Dendritic cell treated with granulocyte-macrophage colony-stimulating factor and Interleukin-4, amounts not matched to agents 40 ng/mL and 50 ng/mL, for 4 days (primary cell): ENCODE measurements around the gene LDLRAD4.

ENCODE experiments used
- H3K27ac Mint-ChIP-seq: one replicate; pipeline ENCODE4 v1.8.0; 2022; ENCODE audit warnings: mild to moderate bottlenecking, mixed read lengths
- H3K27me3 Mint-ChIP-seq: one replicate; pipeline ENCODE4 v1.8.0; 2022; ENCODE audit warnings: mild to moderate bottlenecking, mixed read lengths
- H3K36me3 Mint-ChIP-seq: one replicate; pipeline ENCODE4 v1.8.0; 2022; ENCODE audit warnings: low read depth, mixed read lengths
- H3K4me1 Mint-ChIP-seq: one replicate; pipeline ENCODE4 v1.8.0; 2022; ENCODE audit warnings: low read depth, mixed read lengths
- H3K4me3 Mint-ChIP-seq: one replicate; pipeline ENCODE4 v1.8.0; 2022; ENCODE audit warnings: mild to moderate bottlenecking, moderate library complexity, mixed read lengths
- H3K9me3 Mint-ChIP-seq: one replicate; pipeline ENCODE4 v1.8.0; 2022; ENCODE audit warnings: mixed read lengths
- intact Hi-C: fragments of 100-400 bp; cut with micrococcal nuclease; formaldehyde crosslinking; loops from one replicate; pipeline ENCODE4 v1.15.0; 2022

Gene LDLRAD4

DNA sequence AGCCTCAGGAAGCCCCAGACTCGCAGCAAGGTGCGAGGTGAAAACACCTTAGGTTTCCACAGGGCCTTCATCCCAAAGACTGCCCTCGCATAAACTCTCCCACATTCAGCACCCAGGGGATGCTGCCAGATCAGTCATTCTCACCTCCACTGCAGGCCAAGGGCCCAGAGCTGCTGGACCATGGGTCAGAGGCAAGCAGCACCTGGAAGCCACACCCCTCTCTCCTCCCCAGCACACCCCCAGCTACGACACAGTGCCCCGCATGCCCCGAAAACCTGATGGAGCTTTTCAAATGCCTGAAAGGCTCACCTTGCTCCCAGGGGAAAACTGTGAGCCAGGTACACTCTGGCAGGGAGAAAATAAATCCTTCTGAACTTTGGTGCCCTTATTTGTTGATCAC, 31.9 kb upstream of the LDLRAD4 start:
- H3K4me1 Mint-ChIP-seq = no peaks in the 10 kb centered on the region
- peaks cover 4% of the 10 kb centered on the region for H3K27me3 Mint-ChIP-seq
- no peaks in the 10 kb centered on the region for H3K9me3 Mint-ChIP-seq
- no peaks in the 10 kb centered on the region for H3K36me3 Mint-ChIP-seq
- no peak overlapping the region for H3K27ac Mint-ChIP-seq
- intact Hi-C loops = no loop called here
- H3K4me3 Mint-ChIP-seq = no peak overlapping the region

DNA sequence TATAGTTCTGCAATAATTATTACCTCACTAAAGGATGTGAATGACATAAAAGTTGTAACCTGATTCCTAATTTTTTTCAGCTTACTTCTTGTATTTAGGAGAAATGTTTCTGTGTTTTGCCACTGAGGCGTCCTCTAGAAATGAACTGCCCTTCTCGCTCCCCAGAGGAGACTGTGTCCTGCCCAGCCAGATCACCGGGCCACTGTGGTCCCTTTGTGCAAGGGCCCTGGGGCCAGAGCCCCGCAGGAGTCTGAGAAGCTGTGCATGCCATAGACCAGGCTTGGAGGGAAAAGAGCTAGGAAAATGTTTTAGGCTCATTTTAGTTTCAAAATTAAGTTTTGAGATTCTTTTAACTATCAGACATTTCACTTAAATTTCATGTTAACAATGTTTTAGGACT, 31.1 kb upstream of the LDLRAD4 start:
- intact Hi-C loops = no loop called here
- Mint-ChIP-seq H3K36me3 (no peaks in the 10 kb centered on the region), H3K27ac (no peak overlapping the region), H3K27me3 (peaks cover 5% of the 10 kb centered on the region), H3K9me3 (no peaks in the 10 kb centered on the region), H3K4me3 (no peak overlapping the region), H3K4me1 (no peaks in the 10 kb centered on the region)

DNA sequence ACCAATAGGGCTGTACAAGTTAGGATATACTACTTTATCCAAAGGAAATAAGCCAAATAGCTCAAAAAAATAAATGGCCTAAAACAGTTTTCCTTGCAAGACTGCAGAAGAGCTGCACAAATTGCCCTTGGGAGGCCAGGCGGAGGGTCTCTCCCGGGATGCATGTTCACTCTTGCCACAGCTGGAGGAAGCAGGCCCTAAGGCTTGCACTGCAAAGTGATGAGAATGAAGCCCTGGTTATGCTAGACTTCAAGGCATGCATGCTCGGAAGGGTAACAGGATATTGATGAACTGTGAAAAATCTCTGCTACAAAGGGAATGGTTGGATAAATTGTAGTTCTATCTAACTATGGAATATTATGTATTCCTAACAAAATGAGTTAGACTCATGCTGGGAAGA, 27.5 kb upstream of the LDLRAD4 start:
- H3K27me3 Mint-ChIP-seq = peaks cover 11% of the 10 kb centered on the region
- intact Hi-C loops = no loop called here
- H3K4me1 Mint-ChIP-seq = peaks cover 5% of the 10 kb centered on the region
- no peaks in the 10 kb centered on the region for H3K9me3 Mint-ChIP-seq
- H3K27ac Mint-ChIP-seq = no peak overlapping the region
- H3K4me3 Mint-ChIP-seq = no peak overlapping the region
- no peaks in the 10 kb centered on the region for H3K36me3 Mint-ChIP-seq

DNA sequence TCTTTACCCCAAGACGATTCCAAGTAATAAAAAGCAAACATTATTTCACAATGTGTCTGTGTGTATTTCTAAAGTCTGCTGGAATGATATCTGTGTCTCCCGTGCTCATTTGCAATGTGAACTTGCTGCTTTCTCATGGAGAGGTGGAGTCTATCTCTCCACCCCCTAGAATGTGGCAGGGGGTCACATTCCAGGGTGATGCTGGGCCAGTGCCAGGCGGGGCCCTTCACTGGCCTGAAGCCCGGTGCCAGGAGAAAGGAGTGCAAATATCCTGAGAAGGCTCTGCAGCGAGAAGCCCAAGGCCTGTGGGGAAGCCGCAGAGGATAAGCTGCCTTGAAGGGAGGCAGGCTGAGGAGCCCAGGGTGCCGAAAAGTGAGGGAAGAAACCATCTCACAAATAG, 26.8 kb upstream of the LDLRAD4 start:
- H3K4me3 Mint-ChIP-seq = no peak overlapping the region
- H3K27me3 Mint-ChIP-seq = peaks cover 11% of the 10 kb centered on the region
- H3K27ac Mint-ChIP-seq = no peak overlapping the region
- no peaks in the 10 kb centered on the region for H3K36me3 Mint-ChIP-seq
- H3K4me1 Mint-ChIP-seq = peaks cover 5% of the 10 kb centered on the region
- intact Hi-C loops = no loop called here
- no peaks in the 10 kb centered on the region for H3K9me3 Mint-ChIP-seq

DNA sequence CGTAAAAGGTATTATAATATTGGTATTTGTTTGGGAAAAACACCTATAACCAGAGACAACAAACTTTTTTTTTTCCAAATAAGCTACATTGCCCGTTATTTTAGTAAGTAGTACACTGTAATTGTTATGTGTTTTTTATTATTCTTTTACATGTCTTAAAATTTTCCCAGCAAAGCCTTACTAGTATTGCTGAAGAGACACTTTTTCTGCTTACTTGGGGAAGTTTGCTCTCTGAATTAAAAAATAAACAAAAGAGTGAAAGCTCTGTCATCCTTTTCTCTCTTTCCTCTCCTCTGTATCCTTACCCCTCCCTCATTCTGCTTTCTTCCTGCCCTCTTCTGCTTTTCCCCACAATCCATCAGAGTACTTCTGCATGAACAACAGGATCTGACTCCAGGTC, 25.6 kb upstream of the LDLRAD4 start:
- Mint-ChIP-seq H3K9me3 (peaks cover 2% of the 10 kb centered on the region), H3K27me3 (peaks cover 11% of the 10 kb centered on the region), H3K4me3 (no peak overlapping the region), H3K4me1 (peaks cover 5% of the 10 kb centered on the region), H3K27ac (no peak overlapping the region), H3K36me3 (no peaks in the 10 kb centered on the region)
- intact Hi-C loops = no loop called here

DNA sequence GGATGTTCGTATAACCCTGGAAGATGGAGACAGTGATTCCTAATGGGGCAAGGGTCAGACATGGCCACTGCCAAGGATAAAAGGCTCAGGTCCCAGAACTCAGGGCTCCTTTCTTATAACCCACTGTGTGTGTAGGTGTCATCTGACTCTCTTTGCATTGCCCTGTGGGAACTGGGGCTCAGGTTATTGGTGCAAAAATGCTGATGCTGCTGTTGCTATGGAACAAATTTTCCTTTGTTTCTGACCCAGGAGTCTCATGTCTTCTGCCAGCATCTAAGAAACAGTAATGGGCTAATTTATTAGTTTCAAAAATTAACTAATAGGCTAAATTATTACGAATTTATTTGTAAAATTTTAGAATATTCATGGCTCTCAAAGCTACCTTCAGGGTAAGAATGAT, 24.3 kb upstream of the LDLRAD4 start:
- Mint-ChIP-seq H3K4me1 (peaks cover 5% of the 10 kb centered on the region), H3K27ac (no peak overlapping the region), H3K4me3 (no peak overlapping the region), H3K9me3 (peaks cover 14% of the 10 kb centered on the region), H3K27me3 (peaks cover 13% of the 10 kb centered on the region), H3K36me3 (no peaks in the 10 kb centered on the region)
- intact Hi-C loops = no loop called here

DNA sequence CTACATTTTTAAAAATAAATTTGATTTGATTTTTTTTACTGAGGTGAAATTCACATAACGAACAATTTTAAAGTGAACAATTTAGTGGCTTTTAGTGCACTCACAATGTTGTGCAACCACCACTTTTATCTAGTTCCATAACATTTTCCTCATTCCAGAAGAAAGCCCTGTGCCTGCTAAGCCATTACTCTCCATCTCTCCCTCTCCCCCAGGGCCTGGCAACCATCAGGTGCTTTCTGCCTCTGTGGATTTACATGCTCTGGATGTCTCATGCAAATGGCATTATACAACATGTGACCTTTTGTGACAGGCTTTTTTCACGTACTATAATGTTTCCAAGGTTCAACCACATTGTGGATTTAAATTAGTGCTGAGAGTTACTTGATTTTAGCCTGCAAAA, 19.9 kb upstream of the LDLRAD4 start:
- H3K4me3 Mint-ChIP-seq = no peak overlapping the region
- no peaks in the 10 kb centered on the region for H3K4me1 Mint-ChIP-seq
- intact Hi-C loops = no loop called here
- H3K36me3 Mint-ChIP-seq = no peaks in the 10 kb centered on the region
- H3K9me3 Mint-ChIP-seq = peaks cover 36% of the 10 kb centered on the region
- peaks cover 13% of the 10 kb centered on the region for H3K27me3 Mint-ChIP-seq
- H3K27ac Mint-ChIP-seq = no peak overlapping the region

DNA sequence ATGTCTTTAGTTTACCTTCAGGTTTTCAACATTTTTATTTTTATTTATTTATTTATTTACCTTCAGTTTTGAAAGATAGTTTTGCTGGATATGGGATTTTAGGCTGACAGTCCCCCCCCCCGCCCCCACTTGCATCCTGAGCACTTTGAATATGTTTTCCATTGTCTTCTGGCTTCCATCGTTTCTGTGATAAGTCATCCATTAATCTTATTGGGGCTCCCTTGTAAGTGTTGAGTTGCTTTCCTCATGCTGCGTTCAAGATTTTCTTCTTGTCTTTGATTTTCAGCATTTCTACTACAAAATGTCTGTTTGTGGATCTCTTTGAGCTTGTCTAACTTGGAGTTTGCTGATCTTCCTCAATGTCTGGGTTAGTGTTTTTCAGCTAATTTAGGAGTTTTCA, 19.4 kb upstream of the LDLRAD4 start:
- H3K36me3 Mint-ChIP-seq = no peaks in the 10 kb centered on the region
- peaks cover 13% of the 10 kb centered on the region for H3K27me3 Mint-ChIP-seq
- no peaks in the 10 kb centered on the region for H3K4me1 Mint-ChIP-seq
- peaks cover 36% of the 10 kb centered on the region for H3K9me3 Mint-ChIP-seq
- no peak overlapping the region for H3K4me3 Mint-ChIP-seq
- H3K27ac Mint-ChIP-seq = no peak overlapping the region
- intact Hi-C loops = no loop called here

DNA sequence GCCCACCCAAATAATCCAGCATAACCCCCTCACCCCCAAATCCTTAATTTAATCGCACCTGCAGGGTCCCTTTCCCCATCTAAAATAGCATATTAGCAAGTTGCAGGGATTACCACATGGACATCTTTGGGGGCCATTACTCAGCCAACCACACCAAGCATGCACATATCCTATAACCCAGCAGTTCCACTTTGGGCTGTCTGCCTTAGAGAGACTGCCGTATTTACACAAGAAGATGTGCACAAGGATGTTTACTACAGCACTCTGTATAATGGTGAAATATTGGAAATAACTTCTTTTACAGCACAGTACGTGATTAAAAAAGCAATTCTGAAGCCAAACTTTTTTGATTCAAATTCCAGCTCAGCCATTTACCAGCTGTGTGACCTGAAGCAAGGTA, 17.3 kb upstream of the LDLRAD4 start:
- Mint-ChIP-seq H3K27me3 (peaks cover 11% of the 10 kb centered on the region), H3K9me3 (peaks cover 36% of the 10 kb centered on the region), H3K36me3 (no peaks in the 10 kb centered on the region), H3K4me3 (no peak overlapping the region), H3K27ac (no peak overlapping the region), H3K4me1 (no peaks in the 10 kb centered on the region)
- intact Hi-C loops = no loop called here

DNA sequence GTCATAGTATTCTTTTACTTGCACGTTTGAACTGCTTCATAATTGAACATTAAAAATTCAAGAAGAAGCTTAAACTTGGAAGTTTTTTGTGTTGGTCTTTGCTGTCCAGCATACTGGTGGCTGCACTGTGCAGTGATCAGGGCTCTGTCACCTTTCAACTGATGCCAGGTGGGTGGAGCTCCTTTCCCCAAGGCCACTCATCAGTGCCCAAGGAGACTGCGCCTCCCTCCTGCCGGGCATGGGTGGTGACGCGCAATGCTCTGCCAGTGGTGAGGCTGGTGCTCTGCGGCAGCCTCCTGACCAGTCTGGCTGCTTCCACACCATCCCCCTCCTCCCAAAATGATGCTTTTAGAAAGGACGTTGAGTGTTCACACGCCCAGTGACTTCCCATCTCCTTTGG, 16.0 kb upstream of the LDLRAD4 start:
- intact Hi-C loops = no loop called here
- peaks cover 12% of the 10 kb centered on the region for H3K27me3 Mint-ChIP-seq
- H3K36me3 Mint-ChIP-seq = no peaks in the 10 kb centered on the region
- peaks cover 36% of the 10 kb centered on the region for H3K9me3 Mint-ChIP-seq
- no peaks in the 10 kb centered on the region for H3K4me1 Mint-ChIP-seq
- no peak overlapping the region for H3K4me3 Mint-ChIP-seq
- no peak overlapping the region for H3K27ac Mint-ChIP-seq

DNA sequence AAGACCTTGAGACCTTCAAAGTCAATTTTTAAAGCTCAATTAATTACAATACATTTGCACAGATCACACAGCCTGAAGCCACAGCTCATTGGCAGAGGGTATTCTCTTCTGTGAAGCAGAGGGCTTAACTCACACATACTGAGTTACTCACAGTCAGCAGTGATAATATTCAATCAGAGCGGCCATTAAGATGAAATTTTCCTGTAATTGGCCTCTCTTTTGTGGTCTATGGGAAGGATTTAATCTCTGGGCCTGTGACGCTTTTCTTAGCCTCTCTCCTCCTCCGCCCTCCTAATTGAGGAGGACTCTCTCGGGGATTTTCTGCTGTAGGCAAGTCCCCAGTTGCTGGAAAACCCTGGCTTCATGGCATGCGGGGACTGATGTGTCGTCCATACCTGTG, 12.3 kb upstream of the LDLRAD4 start:
- Mint-ChIP-seq H3K4me1 (peaks cover 1% of the 10 kb centered on the region), H3K4me3 (no peak overlapping the region), H3K27me3 (peaks cover 9% of the 10 kb centered on the region), H3K27ac (no peak overlapping the region), H3K36me3 (no peaks in the 10 kb centered on the region), H3K9me3 (peaks cover 1% of the 10 kb centered on the region)
- intact Hi-C loops = no loop called here

DNA sequence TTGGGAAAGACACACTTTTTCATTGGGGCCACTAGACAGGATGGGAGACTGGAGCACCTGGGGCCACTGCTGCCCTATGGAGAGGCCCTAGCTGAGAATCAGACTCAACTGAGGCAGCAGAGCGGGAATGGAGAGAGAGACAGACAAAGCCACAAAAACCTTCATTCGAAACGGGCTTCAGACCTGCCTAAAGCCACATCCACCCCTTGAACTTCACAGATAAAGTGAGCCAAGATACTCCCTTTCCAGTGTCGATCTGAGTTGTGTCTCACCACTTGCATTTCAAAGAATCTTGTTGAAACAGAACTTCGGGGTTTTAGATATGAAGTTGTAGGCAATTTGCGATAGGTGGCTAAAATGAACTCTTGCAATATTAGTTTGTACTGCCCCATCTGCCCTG, 11.3 kb upstream of the LDLRAD4 start:
- Mint-ChIP-seq H3K36me3 (no peaks in the 10 kb centered on the region), H3K9me3 (no peaks in the 10 kb centered on the region), H3K27me3 (peaks cover 9% of the 10 kb centered on the region), H3K4me3 (no peak overlapping the region), H3K27ac (no peak overlapping the region), H3K4me1 (peaks cover 11% of the 10 kb centered on the region)
- intact Hi-C loops = no loop called here

DNA sequence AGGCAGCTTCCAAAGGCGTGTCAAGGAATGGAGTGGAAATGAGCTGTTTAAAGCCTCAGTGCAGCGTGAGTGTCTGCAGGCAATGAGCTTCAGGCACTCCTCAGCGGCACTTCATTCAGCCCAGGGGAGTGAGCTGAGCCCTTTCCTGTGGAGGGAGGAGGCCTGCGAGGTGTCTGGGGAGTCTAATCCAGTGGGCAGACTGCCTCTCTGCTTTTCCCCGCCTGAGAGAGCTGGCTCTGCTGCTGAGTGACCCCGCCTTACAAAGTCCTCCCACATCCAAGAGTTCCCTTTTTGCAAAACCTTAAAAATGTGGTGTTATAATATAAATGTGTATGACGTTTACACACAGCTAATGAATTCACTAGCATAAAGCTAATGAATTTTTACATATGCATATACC, 7.0 kb upstream of the LDLRAD4 start:
- no peaks in the 10 kb centered on the region for H3K9me3 Mint-ChIP-seq
- H3K36me3 Mint-ChIP-seq = no peaks in the 10 kb centered on the region
- H3K4me1 Mint-ChIP-seq = peaks cover 39% of the 10 kb centered on the region
- no peak overlapping the region for H3K27ac Mint-ChIP-seq
- no peak overlapping the region for H3K4me3 Mint-ChIP-seq
- peaks cover 11% of the 10 kb centered on the region for H3K27me3 Mint-ChIP-seq
- intact Hi-C loops = no loop called here

DNA sequence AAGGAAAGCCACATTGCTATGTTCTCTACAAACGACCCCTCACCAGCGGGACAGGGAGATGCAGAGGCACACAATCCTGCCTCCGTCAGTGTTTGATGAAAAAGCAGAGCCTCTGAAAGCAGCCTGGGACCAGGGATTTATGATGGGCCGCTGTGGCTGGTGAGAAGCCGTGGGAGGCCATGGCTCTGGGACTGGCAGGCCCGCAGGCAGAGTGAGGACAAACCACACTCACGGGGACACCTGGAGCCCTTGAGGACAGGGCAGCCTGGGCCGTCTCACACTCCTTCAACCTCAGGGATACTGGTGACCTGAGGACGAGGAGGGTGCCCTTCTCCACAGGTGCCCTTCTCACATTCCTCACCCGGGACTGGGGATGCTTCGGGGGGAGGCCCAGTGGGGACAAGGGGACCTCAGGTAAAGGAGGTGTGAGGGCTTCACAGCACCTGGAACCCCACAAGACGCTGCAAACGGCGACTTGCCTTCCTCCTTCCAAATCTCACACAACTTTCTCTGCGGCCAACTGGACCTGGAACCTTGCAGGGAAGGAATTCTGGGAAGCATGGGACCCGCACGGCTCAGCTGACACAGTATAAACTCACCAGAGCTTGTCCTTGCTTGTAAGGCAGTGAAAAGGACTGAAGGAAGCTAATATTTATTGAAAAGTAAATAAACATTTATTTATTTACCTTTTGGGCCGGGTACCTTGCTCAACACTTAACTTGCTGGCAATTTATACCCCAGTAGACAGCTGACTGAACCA, 5.3 kb upstream of the LDLRAD4 start:
- Mint-ChIP-seq H3K4me3 (no peak overlapping the region), H3K27ac (no peak overlapping the region), H3K36me3 (no peaks in the 10 kb centered on the region), H3K4me1 (peaks cover 44% of the 10 kb centered on the region), H3K27me3 (peaks cover 5% of the 10 kb centered on the region), H3K9me3 (no peaks in the 10 kb centered on the region)
- intact Hi-C loops = no loop called here

DNA sequence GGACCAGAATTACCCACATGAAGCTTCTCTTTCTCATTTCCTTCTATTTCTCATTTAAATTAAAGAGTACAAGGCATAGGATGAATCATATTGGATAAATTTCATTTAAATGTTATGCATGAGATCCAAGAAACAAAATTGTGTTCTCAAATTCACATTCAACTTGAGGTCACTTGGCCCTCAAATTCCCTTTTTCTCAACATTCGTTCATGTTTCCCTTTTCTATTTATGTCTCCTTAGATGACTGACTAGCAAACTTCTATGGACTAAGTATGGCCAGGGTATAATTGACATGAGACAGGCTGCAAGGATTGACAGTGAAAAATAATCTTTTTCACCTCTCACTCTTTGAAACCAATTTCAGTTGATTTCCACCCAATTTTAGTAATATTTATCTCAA, 4.0 kb upstream of the LDLRAD4 start:
- Mint-ChIP-seq H3K36me3 (no peaks in the 10 kb centered on the region), H3K9me3 (no peaks in the 10 kb centered on the region), H3K4me1 (peaks cover 49% of the 10 kb centered on the region), H3K27ac (no peak overlapping the region), H3K27me3 (peaks cover 5% of the 10 kb centered on the region), H3K4me3 (no peak overlapping the region)
- intact Hi-C loops = loop anchor here (5.0 kb wide), 3 partner anchors 333 to 513 kb away; partner anchors contain the start of genes FAM210A and RNMT
